Thyroid gland (tissue), 4 donors: ENCODE data around the gene APC2. TPM values are rescaled to one million over a fixed set of nuclear protein-coding genes. Genes with fewer than 3 reads are reported as not detected.
"Not testable (repeated sequence)": the region's sequence is repeated elsewhere in the genome, so short reads cannot be mapped to it uniquely, and the experiment has no call there.

Experiments used
- DNase-seq, 2 donors: peaks; one replicate each; pipeline ENCODE4 v3.0.0-alpha.2; 2019
- H3K27ac ChIP-seq, 3 donors: fragments of 200-600 bp; sonication (generic); 1 replicate in 2 of 3; 2 replicates in 1 of 3; pipeline ENCODE4 v1.5.1; 2016 to 2019; ENCODE audit warnings: mild to moderate bottlenecking in 1 of 3, moderate library complexity in 1 of 3
- H3K27me3 ChIP-seq: fragments of 200-600 bp; sonication (generic); one replicate; pipeline ENCODE4 v1.5.1; 2019
- H3K36me3 ChIP-seq, 2 donors: fragments of 200-600 bp; sonication (generic); one replicate each; pipeline ENCODE4 v1.5.1; 2016 to 2019
- H3K4me1 ChIP-seq, 2 donors: fragments of 200-600 bp; sonication (generic); one replicate each; pipeline ENCODE4 v1.5.1; 2017 to 2019
- H3K4me3 ChIP-seq, 3 donors: fragments of 200-600 bp; sonication (generic); replicated peaks in 1 of 3; 1 replicate in 2 of 3; 2 replicates in 1 of 3; pipeline ENCODE4 v1.5.1; 2016; ENCODE audit warnings: mild to moderate bottlenecking in 1 of 3
- H3K9me3 ChIP-seq: fragments of 200-600 bp; sonication (generic); one replicate; pipeline ENCODE4 v1.5.1; 2017
- CTCF ChIP-seq, 6 experiments: fragments of 200-600 bp in 3 of 6; fragments of 450-650 bp in 3 of 6; sonication (generic) in 3 of 6; IDR thresholded peaks; one replicate each; pipeline ENCODE4 v1.5.1; 2016 to 2019; ENCODE audit warnings: antibody characterized with exemption in 6 of 6, mild to moderate bottlenecking in 2 of 6, inconsistent platforms in 1 of 6, moderate library complexity in 1 of 6
- POLR2A ChIP-seq, 2 donors: fragments of 450-650 bp; IDR thresholded peaks; one replicate each; pipeline ENCODE4 v1.6.1; 2017; ENCODE audit warnings: antibody characterized with exemption in 2 of 2, mild to moderate bottlenecking in 2 of 2, moderate library complexity in 1 of 2
- WGBS, 2 donors: methylation state at CpG; one replicate each; pipeline ENCODE4 v1.1.5; 2017; 5-methylcytosine and 5-hydroxymethylcytosine counted together
- intact Hi-C: fragments of 100-400 bp; cut with DNase I; formaldehyde crosslinking; loops from one replicate; pipeline ENCODE4 v1.15.1; 2023
- total RNA-seq, 4 donors: library from RNA; depleted of rRNA; stranded (reverse); fragments of >200 nt; gene quantifications; one replicate each; pipeline ENCODE4 v1.2.3, GENCODE V29; 2016

Gene APC2
- total RNA-seq, 4 donors from 2014 or later: under 0.01 to 0.20 (median 0.08) TPM; not detected in 1

- Histone ChIP-seq H3K27me3 (no peaks in the 10 kb centered on the region), H3K27ac (no peak overlapping the region), H3K9me3 (no peaks in the 10 kb centered on the region), H3K4me1 (peaks cover 27 to 34% of the 10 kb centered on the region in 2 donors), H3K36me3 (peaks cover 35 to 38% of the 10 kb centered on the region in 2 donors), H3K4me3 (no peak overlapping the region)
- TF ChIP-seq CTCF (IDR thresholded peaks at IDR 0.05): no peak
- TF ChIP-seq POLR2A (IDR thresholded peaks at IDR 0.05): no peak
- intact Hi-C loops: no loop called here
- 79 to 89% methylated on average over 22 to 30 of the region's 30 CpGs for WGBS, 2 donors
- DNase-seq: no peak
Measured at GRCh38 chr19:1417681-1418495, 32.0 kb upstream of the APC2 start.

- H3K9me3 ChIP-seq: no peaks in the 10 kb centered on the region
- no peak for DNase-seq
- WGBS, 2 donors: 83 to 91% methylated on average over 13 of the region's 13 CpGs
- H3K36me3 ChIP-seq: peaks cover 41 to 43% of the 10 kb centered on the region in 2 donors
- intact Hi-C loops: no loop called here
- no peak overlapping the region for H3K27ac ChIP-seq
- no peaks in the 10 kb centered on the region for H3K27me3 ChIP-seq
- peaks cover 27 to 34% of the 10 kb centered on the region in 2 donors for H3K4me1 ChIP-seq
- TF ChIP-seq CTCF (IDR thresholded peaks at IDR 0.05) (no peak), POLR2A (IDR thresholded peaks at IDR 0.05) (no peak)
- H3K4me3 ChIP-seq: no peak overlapping the region
Measured at GRCh38 chr19:1418496-1418775, 31.5 kb upstream of the APC2 start.

- no peak for DNase-seq
- H3K27me3 ChIP-seq: no peaks in the 10 kb centered on the region
- H3K4me1 ChIP-seq: peaks cover 27 to 33% of the 10 kb centered on the region in 2 donors
- TF ChIP-seq CTCF (IDR thresholded peaks at IDR 0.05) (no peak), POLR2A (IDR thresholded peaks at IDR 0.05) (no peak)
- no peak overlapping the region for H3K27ac ChIP-seq
- H3K4me3 ChIP-seq: no peak overlapping the region
- H3K9me3 ChIP-seq: no peaks in the 10 kb centered on the region
- intact Hi-C loops: no loop called here
- peaks cover 47 to 49% of the 10 kb centered on the region in 2 donors for H3K36me3 ChIP-seq
- 89 to 95% methylated on average over 13 to 19 of the region's 21 CpGs for WGBS, 2 donors
Measured at GRCh38 chr19:1418951-1419738, 30.8 kb upstream of the APC2 start.

GRCh38 chr19:1420085-1420484 lies 29.8 kb upstream of the APC2 start:
- 95 to 97% methylated on average over 11 to 15 of the region's 43 CpGs for WGBS, 2 donors

GRCh38 chr19:1420590-1420989 lies 29.3 kb upstream of the APC2 start:
- intact Hi-C loops: no loop called here
- H3K36me3 ChIP-seq: peaks cover 56 to 58% of the 10 kb centered on the region in 2 donors
- TF ChIP-seq POLR2A (IDR thresholded peaks at IDR 0.05) (no peak), CTCF (IDR thresholded peaks at IDR 0.05) (no peak)
- no peaks in the 10 kb centered on the region for H3K27me3 ChIP-seq
- WGBS, 2 donors: 88 to 94% methylated on average over 13 to 15 of the region's 15 CpGs
- DNase-seq: no peak
- H3K27ac ChIP-seq: no peak overlapping the region
- H3K4me1 ChIP-seq: peaks cover 19 to 21% of the 10 kb centered on the region in 2 donors
- no peaks in the 10 kb centered on the region for H3K9me3 ChIP-seq
- no peak overlapping the region for H3K4me3 ChIP-seq

More at GRCh38 chr19:1420085-1420484, 29.8 kb upstream of the APC2 start:
- intact Hi-C loops, H3K9me3 ChIP-seq, H3K4me3 ChIP-seq, H3K27ac ChIP-seq, H3K27me3 ChIP-seq, DNase-seq: not testable (repeated sequence)
- Histone ChIP-seq H3K4me1 (peaks cover 23 to 24% of the 10 kb centered on the region in 2 donors), H3K36me3 (peaks cover 51 to 56% of the 10 kb centered on the region in 2 donors)
